Measurements from ENCODE around the gene SIL1. TPM values are rescaled to one million over a fixed set of nuclear protein-coding genes. Genes with fewer than 3 reads are reported as not detected.
A peak's percentile ranks its signal among the peaks of the same experiment; 100 is the strongest.

Gene SIL1
- total and polyA plus RNA-seq, 2 of the 13 experiments (the other 11 are each of a cell fraction or from before 2014, with no cell fraction given), result 26.0 to 30.0 TPM

- TF ChIP-seq CREB1 (IDR thresholded peaks at IDR 0.05) (no peak), CREB1 (CRISPR knock-in tag; IDR thresholded peaks at IDR 0.05) (no peak), ZNF282 (IDR thresholded peaks at IDR 0.05; ENCODE audit: partially characterized antibody) (no peak), RFX3 (CRISPR knock-in tag; IDR thresholded peaks at IDR 0.05) (no peak), ZKSCAN5 (CRISPR knock-in tag; IDR thresholded peaks at IDR 0.05) (no peak), RFXAP (CRISPR knock-in tag; IDR thresholded peaks at IDR 0.05; ENCODE audit: borderline replicate concordance) (no peak), ZNF432 (CRISPR knock-in tag; IDR thresholded peaks at IDR 0.05; ENCODE audit: borderline replicate concordance) (no peak), ZNF713 (CRISPR knock-in tag; IDR thresholded peaks at IDR 0.05) (no peak), ZNF644 (CRISPR knock-in tag; IDR thresholded peaks at IDR 0.05; ENCODE audit: low read depth) (peak; percentile 3), ZBTB25 (CRISPR knock-in tag; IDR thresholded peaks at IDR 0.05) (peak; percentile 46; the same call in 1 of the 2 replicates), ZNF143 (CRISPR knock-in tag; IDR thresholded peaks at IDR 0.05) (no peak), ERF (CRISPR knock-in tag; IDR thresholded peaks at IDR 0.05) (0 out of 2 replicates have a peak, but pooled peaks have one; percentile 49), THYN1 (CRISPR knock-in tag; IDR thresholded peaks at IDR 0.05; ENCODE audit: borderline replicate concordance, low read depth) (no peak), MED1 (CRISPR knock-in tag; IDR thresholded peaks at IDR 0.05) (0 out of 2 replicates have a peak, but pooled peaks have one; percentile 11), STAT5B (CRISPR knock-in tag; IDR thresholded peaks at IDR 0.05) (no peak), DDIT3 (CRISPR knock-in tag; IDR thresholded peaks at IDR 0.05) (no peak)
- TF ChIP-seq, protein P1, sequence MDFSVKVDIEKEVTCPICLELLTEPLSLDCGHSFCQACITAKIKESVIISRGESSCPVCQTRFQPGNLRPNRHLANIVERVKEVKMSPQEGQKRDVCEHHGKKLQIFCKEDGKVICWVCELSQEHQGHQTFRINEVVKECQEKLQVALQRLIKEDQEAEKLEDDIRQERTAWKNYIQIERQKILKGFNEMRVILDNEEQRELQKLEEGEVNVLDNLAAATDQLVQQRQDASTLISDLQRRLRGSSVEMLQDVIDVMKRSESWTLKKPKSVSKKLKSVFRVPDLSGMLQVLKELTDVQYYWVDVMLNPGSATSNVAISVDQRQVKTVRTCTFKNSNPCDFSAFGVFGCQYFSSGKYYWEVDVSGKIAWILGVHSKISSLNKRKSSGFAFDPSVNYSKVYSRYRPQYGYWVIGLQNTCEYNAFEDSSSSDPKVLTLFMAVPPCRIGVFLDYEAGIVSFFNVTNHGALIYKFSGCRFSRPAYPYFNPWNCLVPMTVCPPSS (IDR thresholded peaks at IDR 0.05), result no peak
- TF ChIP-seq, protein P2, sequence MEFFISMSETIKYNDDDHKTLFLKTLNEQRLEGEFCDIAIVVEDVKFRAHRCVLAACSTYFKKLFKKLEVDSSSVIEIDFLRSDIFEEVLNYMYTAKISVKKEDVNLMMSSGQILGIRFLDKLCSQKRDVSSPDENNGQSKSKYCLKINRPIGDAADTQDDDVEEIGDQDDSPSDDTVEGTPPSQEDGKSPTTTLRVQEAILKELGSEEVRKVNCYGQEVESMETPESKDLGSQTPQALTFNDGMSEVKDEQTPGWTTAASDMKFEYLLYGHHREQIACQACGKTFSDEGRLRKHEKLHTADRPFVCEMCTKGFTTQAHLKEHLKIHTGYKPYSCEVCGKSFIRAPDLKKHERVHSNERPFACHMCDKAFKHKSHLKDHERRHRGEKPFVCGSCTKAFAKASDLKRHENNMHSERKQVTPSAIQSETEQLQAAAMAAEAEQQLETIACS (CRISPR knock-in tag; IDR thresholded peaks at IDR 0.05), result no peak
- TF ChIP-seq, protein P3, sequence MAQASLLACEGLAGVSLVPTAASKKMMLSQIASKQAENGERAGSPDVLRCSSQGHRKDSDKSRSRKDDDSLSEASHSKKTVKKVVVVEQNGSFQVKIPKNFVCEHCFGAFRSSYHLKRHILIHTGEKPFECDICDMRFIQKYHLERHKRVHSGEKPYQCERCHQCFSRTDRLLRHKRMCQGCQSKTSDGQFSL (CRISPR knock-in tag; IDR thresholded peaks at IDR 0.05), result no peak
- TF ChIP-seq, protein P4, sequence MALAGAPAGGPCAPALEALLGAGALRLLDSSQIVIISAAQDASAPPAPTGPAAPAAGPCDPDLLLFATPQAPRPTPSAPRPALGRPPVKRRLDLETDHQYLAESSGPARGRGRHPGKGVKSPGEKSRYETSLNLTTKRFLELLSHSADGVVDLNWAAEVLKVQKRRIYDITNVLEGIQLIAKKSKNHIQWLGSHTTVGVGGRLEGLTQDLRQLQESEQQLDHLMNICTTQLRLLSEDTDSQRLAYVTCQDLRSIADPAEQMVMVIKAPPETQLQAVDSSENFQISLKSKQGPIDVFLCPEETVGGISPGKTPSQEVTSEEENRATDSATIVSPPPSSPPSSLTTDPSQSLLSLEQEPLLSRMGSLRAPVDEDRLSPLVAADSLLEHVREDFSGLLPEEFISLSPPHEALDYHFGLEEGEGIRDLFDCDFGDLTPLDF (CRISPR knock-in tag; IDR thresholded peaks at IDR 0.05), result no peak
- TF ChIP-seq, protein P5, sequence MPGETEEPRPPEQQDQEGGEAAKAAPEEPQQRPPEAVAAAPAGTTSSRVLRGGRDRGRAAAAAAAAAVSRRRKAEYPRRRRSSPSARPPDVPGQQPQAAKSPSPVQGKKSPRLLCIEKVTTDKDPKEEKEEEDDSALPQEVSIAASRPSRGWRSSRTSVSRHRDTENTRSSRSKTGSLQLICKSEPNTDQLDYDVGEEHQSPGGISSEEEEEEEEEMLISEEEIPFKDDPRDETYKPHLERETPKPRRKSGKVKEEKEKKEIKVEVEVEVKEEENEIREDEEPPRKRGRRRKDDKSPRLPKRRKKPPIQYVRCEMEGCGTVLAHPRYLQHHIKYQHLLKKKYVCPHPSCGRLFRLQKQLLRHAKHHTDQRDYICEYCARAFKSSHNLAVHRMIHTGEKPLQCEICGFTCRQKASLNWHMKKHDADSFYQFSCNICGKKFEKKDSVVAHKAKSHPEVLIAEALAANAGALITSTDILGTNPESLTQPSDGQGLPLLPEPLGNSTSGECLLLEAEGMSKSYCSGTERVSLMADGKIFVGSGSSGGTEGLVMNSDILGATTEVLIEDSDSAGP (CRISPR knock-in tag; IDR thresholded peaks at IDR 0.05; ENCODE audit: borderline replicate concordance), result no peak
- TF ChIP-seq, protein P6, sequence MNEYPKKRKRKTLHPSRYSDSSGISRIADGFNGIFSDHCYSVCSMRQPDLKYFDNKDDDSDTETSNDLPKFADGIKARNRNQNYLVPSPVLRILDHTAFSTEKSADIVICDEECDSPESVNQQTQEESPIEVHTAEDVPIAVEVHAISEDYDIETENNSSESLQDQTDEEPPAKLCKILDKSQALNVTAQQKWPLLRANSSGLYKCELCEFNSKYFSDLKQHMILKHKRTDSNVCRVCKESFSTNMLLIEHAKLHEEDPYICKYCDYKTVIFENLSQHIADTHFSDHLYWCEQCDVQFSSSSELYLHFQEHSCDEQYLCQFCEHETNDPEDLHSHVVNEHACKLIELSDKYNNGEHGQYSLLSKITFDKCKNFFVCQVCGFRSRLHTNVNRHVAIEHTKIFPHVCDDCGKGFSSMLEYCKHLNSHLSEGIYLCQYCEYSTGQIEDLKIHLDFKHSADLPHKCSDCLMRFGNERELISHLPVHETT (CRISPR knock-in tag; conservative IDR thresholded peaks at IDR 0.05), result no peak
Measured at GRCh38 chr5:138963763-138964371, 234.3 kb downstream of the SIL1 start (continued).
